NCI-H146 treated with DMSO at 0.1 percent for 48 hours (cell line): ENCODE measurements around the gene NAA20.

Experiments used
- DNase-seq: peaks from one replicate; lab custom pipeline; 2025; ENCODE audit not compliant: unreplicated experiment; lab: John Stamatoyannopoulos, UW

NAA20 gene

GRCh38 chr20:20017844-20018185, 653 bp downstream of the NAA20 start:
- no peak for DNase-seq

GRCh38 chr20:20018366-20018765, 1.2 kb downstream of the NAA20 start:
- no peak for DNase-seq

- DNase-seq, result no peak
Measured at GRCh38 chr20:20019123-20019522, 2.0 kb downstream of the NAA20 start.

GRCh38 chr20:20020908-20021307, 3.7 kb downstream of the NAA20 start:
- no peak for DNase-seq

- DNase-seq, result no peak
Measured at GRCh38 chr20:20021835-20022234, 4.7 kb downstream of the NAA20 start.

- DNase-seq, result no peak
Measured at GRCh38 chr20:20022498-20022897, 5.3 kb downstream of the NAA20 start.

- DNase-seq, result no peak
Measured at GRCh38 chr20:20023395-20023794, 6.2 kb downstream of the NAA20 start.

- DNase-seq, result no peak
Measured at GRCh38 chr20:20024942-20025341, 7.8 kb downstream of the NAA20 start.

- no peak for DNase-seq
Measured at GRCh38 chr20:20027284-20027683, 10.1 kb downstream of the NAA20 start.

GRCh38 chr20:20031790-20032189, 14.6 kb downstream of the NAA20 start:
- no peak for DNase-seq

- no peak for DNase-seq
Measured at GRCh38 chr20:20034486-20034885, 17.3 kb downstream of the NAA20 start.

GRCh38 chr20:20036756-20037155, 19.6 kb downstream of the NAA20 start:
- DNase-seq, result no peak

GRCh38 chr20:20037960-20038359, 20.8 kb downstream of the NAA20 start:
- no peak for DNase-seq

GRCh38 chr20:20038586-20038985, 21.4 kb downstream of the NAA20 start:
- DNase-seq, result no peak

- DNase-seq, result no peak
Measured at GRCh38 chr20:20039752-20040387, 22.7 kb downstream of the NAA20 start.

- no peak for DNase-seq
Measured at GRCh38 chr20:20051767-20052073, 34.6 kb downstream of the NAA20 start.

- peak; percentile 97 for DNase-seq
Measured at GRCh38 chr20:20052074-20052970, 35.2 kb downstream of the NAA20 start, which contains the start of the genes CFAP61 and CRNKL1. Gene CFAP61 (plus strand): TSS chr20:20052532. CDS start chr20:20056654, 4,122 bp downstream. Gene CRNKL1 (minus strand): TSS chr20:20052466. CDS start chr20:20052342, 124 bp downstream.

GRCh38 chr20:20060234-20060998, 43.3 kb downstream of the NAA20 start:
- no peak for DNase-seq

- no peak for DNase-seq
Measured at GRCh38 chr20:20063941-20064702, 47.0 kb downstream of the NAA20 start.

- no peak for DNase-seq
Measured at GRCh38 chr20:20065361-20065760, 48.2 kb downstream of the NAA20 start.
